ENCODE data around the gene MACC1. TPM values are rescaled to one million over a fixed set of nuclear protein-coding genes. Genes with fewer than 3 reads are reported as not detected.

Gene MACC1
- total RNA-seq, 4 donors from 2014 or later: 0.21 to 2.4 (median 1.2) TPM

GRCh38 chr7:20220293-20220761, 3.1 kb upstream of the MACC1 start:
- DNase-seq (ENCODE audit: low spot score in 2 of 2): no peak
- H3K27ac ChIP-seq: peak overlapping the region; percentile 18 to 88 (median 66)
- 28 to 56% methylated on average over 3 of the region's 3 CpGs for WGBS, 2 donors
- no peak overlapping the region for H3K4me3 ChIP-seq
- peaks cover 0 to 26% (median 17%) of the 10 kb centered on the region in 4 donors for H3K4me1 ChIP-seq
- no peaks in the 10 kb centered on the region for H3K27me3 ChIP-seq
- H3K9me3 ChIP-seq: no peaks in the 10 kb centered on the region
- H3K36me3 ChIP-seq: no peaks in the 10 kb centered on the region
- TF ChIP-seq EP300 (IDR thresholded peaks at IDR 0.05): no peak
- TF ChIP-seq POLR2A (IDR thresholded peaks at IDR 0.05): no peak
- no peak for TF ChIP-seq CTCF (IDR thresholded peaks at IDR 0.05)

GRCh38 chr7:20219446-20220292, 2.5 kb upstream of the MACC1 start:
- Histone ChIP-seq H3K4me3 (no peak overlapping the region), H3K4me1 (peaks cover 0 to 26% (median 17%) of the 10 kb centered on the region in 4 donors), H3K27ac (peak overlapping the region; percentile 18 to 88 (median 66)), H3K9me3 (no peaks in the 10 kb centered on the region), H3K27me3 (no peaks in the 10 kb centered on the region), H3K36me3 (no peaks in the 10 kb centered on the region)
- DNase-seq (ENCODE audit: low spot score in 2 of 2): peak; percentile 46 to 51
- 48 to 57% methylated on average over 7 of the region's 7 CpGs for WGBS, 2 donors
- TF ChIP-seq CTCF (IDR thresholded peaks at IDR 0.05) (no peak), EP300 (IDR thresholded peaks at IDR 0.05) (peak in 1 of 2 donors; percentile 84), POLR2A (IDR thresholded peaks at IDR 0.05) (peak in 1 of 2 donors; percentile 17)

- no peak for DNase-seq (ENCODE audit: low spot score in 2 of 2)
- TF ChIP-seq EP300 (IDR thresholded peaks at IDR 0.05): no peak
- TF ChIP-seq CTCF (IDR thresholded peaks at IDR 0.05): no peak
- no peak for TF ChIP-seq POLR2A (IDR thresholded peaks at IDR 0.05)
- Histone ChIP-seq H3K27me3 (no peaks in the 10 kb centered on the region), H3K36me3 (no peaks in the 10 kb centered on the region), H3K4me3 (no peak overlapping the region), H3K9me3 (no peaks in the 10 kb centered on the region), H3K4me1 (peaks cover 0 to 26% (median 17%) of the 10 kb centered on the region in 4 donors), H3K27ac (peak overlapping the region; percentile 9 to 88 (median 66))
- WGBS, 2 donors: 87 to 90% methylated on average over 3 of the region's 3 CpGs
These were observed 1.9 kb upstream of the MACC1 start for GRCh38 chr7:20219062-20219445.

DNA sequence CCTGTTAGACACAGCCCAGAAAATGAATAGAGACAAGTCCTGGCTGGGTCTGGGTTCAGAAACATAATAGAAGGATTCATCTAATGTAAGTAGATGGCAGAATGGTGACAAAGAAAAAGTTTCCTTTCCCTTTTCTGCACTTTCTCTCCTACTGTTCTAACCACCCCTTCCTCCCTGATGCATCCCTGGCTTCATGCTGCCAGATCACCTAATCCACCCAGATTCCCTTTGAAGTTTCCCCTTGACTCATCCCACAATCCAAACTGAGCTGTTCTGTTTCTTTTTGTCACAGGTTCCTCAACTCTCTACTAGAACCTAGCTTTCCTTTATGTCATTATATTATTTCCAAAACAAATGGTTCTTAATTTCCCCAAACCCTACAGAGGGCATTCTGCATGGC, 1.1 kb upstream of the MACC1 start:
- H3K4me3 ChIP-seq: no peak overlapping the region
- TF ChIP-seq CTCF (IDR thresholded peaks at IDR 0.05) (no peak), EP300 (IDR thresholded peaks at IDR 0.05) (no peak), POLR2A (IDR thresholded peaks at IDR 0.05) (no peak)
- H3K27ac ChIP-seq: peak overlapping the region in 2 of 4 donors; percentile 38 to 74
- H3K27me3 ChIP-seq: no peaks in the 10 kb centered on the region
- no peak for DNase-seq (ENCODE audit: low spot score in 2 of 2)
- no peaks in the 10 kb centered on the region for H3K9me3 ChIP-seq
- no peaks in the 10 kb centered on the region for H3K36me3 ChIP-seq
- peaks cover 0 to 26% (median 17%) of the 10 kb centered on the region in 4 donors for H3K4me1 ChIP-seq

DNA sequence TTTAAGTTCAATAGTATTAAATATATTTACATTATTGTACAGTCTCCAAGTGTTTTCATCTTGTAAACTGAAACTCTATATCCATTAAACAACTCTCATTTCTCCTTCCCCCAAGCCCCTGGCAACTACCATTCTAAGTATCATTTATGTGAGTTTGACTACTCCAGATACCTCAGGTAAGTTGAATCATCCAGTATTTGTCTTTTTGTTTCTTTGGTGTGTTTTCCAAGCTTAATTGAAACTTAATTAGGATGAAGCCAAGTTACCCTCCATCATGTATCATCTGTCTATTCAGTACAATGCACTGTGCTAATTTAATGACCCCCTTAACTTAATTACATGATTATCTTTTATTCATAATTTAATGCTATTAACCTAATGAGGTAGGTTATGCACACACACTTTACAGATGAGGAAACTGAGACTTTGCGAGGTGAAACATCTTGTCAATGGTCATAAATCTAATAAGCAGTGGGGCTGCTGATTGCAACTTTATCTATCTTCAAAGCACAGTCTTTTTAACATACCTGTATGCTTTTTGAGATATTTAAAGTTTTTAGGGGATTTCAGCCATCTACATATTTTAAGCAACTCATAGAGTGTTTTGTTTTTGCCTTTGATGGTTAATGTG, 663 bp downstream of the MACC1 start:
- Histone ChIP-seq H3K9me3 (no peaks in the 10 kb centered on the region), H3K36me3 (no peaks in the 10 kb centered on the region), H3K4me1 (peaks cover 0 to 20% (median 15%) of the 10 kb centered on the region in 4 donors), H3K27ac (no peak overlapping the region), H3K27me3 (no peaks in the 10 kb centered on the region), H3K4me3 (peak overlapping the region in 1 of 4 donors; percentile 16)
- 84 to 90% methylated on average over 1 of the region's 1 CpG for WGBS, 2 donors
- DNase-seq (ENCODE audit: low spot score in 2 of 2): no peak
- TF ChIP-seq EP300 (IDR thresholded peaks at IDR 0.05) (no peak), CTCF (IDR thresholded peaks at IDR 0.05) (no peak), POLR2A (IDR thresholded peaks at IDR 0.05) (no peak)

All from tibial nerve (tissue), 4 donors.